ENCODE data around the gene PGBD4. TPM values are rescaled to one million over a fixed set of nuclear protein-coding genes. Genes with fewer than 3 reads are reported as not detected.

The PGBD4 gene
- total RNA-seq, 1 experiment from 2014 or later: 1.1 TPM

DNA sequence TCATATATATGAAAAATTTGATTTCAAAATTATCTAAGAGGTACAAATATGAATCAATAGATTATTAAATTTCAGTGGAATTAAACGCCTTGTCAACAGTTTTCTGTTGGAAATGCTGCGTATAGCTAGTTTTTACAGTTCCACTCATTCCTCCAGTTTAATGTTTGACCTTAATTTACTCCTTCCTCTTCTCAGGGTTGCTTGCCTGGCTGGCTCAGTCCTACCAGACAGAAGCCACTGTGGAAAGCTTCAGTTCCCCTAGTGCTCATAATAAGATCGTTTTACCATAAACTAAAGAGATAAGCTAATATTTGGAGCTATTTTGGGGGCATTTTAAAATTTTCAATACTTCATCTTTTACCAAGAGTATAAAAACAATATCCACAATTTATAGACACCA, 23.0 kb upstream of the PGBD4 start (continued):
- TF ChIP-seq, protein P1, sequence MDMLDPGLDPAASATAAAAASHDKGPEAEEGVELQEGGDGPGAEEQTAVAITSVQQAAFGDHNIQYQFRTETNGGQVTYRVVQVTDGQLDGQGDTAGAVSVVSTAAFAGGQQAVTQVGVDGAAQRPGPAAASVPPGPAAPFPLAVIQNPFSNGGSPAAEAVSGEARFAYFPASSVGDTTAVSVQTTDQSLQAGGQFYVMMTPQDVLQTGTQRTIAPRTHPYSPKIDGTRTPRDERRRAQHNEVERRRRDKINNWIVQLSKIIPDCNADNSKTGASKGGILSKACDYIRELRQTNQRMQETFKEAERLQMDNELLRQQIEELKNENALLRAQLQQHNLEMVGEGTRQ (CRISPR knock-in tag; IDR thresholded peaks at IDR 0.05): no peak

DNA sequence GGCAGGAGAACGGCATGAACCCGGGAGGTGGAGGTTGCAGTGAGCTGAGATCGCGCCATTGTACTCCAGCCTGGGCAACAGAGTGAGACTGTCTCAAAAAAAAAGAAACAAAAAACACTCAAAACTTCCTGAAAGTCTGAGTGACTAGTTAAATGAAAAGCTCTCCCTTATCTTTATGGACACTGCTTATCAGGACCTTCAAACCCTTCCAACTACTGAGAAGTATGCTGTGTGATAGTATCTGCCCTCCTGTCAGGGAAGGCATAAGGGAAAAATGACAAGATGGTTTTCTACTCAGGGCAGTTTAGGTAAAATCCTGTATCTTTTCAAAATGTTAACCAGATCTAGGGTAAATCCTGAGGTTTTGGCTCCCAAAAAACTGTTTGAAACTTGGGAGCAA, 22.0 kb upstream of the PGBD4 start:
- no peak for DNase-seq (ENCODE audit: low spot score)
- H3K9me3 Mint-ChIP-seq: no peaks in the 10 kb centered on the region
- no peak overlapping the region for H3K27ac Mint-ChIP-seq
- H3K4me1 Mint-ChIP-seq: no peaks in the 10 kb centered on the region
- H3K27me3 Mint-ChIP-seq (ENCODE audit: low read depth): no peaks in the 10 kb centered on the region
- no peak for ATAC-seq
- H3K36me3 Mint-ChIP-seq: 0 out of 2 replicates have a peak, but pooled peaks cover 6% of the 10 kb centered on the region
- no peak overlapping the region for H3K4me3 Mint-ChIP-seq
- POLR2A ChIA-PET: no interaction called here
- CTCF ChIA-PET: interaction anchor here (2.0 kb wide), 1 partner anchor 30 kb away, joined by 8 read pairs; no protein-coding TSS in a partner anchor
- TF ChIP-seq ZNF232 (CRISPR knock-in tag; IDR thresholded peaks at IDR 0.05): no peak

DNA sequence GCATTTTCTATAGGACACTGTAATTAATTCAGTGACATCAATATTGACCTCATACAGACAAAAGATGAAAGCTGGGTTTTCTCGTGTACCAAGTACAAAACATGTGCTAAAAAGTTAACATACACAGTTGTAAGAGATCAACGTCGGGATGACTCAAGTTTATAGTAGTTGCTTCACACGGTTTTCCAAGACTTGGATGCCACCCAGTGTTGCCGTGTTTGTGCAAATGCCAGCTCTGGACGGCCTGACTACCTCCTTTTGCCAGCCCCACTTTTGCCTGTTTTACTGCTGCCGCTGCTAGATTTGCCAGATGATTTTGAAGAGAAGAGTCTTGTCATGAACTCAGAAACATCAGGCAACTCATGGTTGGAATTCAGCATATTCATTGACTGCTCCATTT, 17.8 kb upstream of the PGBD4 start:
- TF ChIP-seq ETV6 (CRISPR knock-in tag; IDR thresholded peaks at IDR 0.05) (no peak), RORB (CRISPR knock-in tag; IDR thresholded peaks at IDR 0.05) (no peak), ZNF416 (CRISPR knock-in tag; IDR thresholded peaks at IDR 0.05) (no peak), ZBTB21 (CRISPR knock-in tag; IDR thresholded peaks at IDR 0.05; ENCODE audit: borderline replicate concordance) (no peak), ZNF263 (CRISPR knock-in tag; IDR thresholded peaks at IDR 0.05; ENCODE audit: low read depth) (no peak), CREB1 (CRISPR knock-in tag; IDR thresholded peaks at IDR 0.05) (no peak), ATF2 (CRISPR knock-in tag; IDR thresholded peaks at IDR 0.05; ENCODE audit: borderline replicate concordance, low read depth) (no peak), OVOL2 (CRISPR knock-in tag; IDR thresholded peaks at IDR 0.05; ENCODE audit: borderline replicate concordance) (no peak), CREM (CRISPR knock-in tag; IDR thresholded peaks at IDR 0.05) (no peak), NR2C2 (CRISPR knock-in tag; IDR thresholded peaks at IDR 0.05) (no peak), NFATC4 (CRISPR knock-in tag; IDR thresholded peaks at IDR 0.05) (no peak)
- TF ChIP-seq, protein P2, sequence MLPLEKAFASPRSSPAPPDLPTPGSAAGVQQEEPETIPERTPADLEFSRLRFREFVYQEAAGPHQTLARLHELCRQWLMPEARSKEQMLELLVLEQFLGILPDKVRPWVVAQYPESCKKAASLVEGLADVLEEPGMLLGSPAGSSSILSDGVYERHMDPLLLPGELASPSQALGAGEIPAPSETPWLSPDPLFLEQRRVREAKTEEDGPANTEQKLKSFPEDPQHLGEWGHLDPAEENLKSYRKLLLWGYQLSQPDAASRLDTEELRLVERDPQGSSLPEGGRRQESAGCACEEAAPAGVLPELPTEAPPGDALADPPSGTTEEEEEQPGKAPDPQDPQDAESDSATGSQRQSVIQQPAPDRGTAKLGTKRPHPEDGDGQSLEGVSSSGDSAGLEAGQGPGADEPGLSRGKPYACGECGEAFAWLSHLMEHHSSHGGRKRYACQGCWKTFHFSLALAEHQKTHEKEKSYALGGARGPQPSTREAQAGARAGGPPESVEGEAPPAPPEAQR (CRISPR knock-in tag; IDR thresholded peaks at IDR 0.05): no peak
- TF ChIP-seq, protein P3, sequence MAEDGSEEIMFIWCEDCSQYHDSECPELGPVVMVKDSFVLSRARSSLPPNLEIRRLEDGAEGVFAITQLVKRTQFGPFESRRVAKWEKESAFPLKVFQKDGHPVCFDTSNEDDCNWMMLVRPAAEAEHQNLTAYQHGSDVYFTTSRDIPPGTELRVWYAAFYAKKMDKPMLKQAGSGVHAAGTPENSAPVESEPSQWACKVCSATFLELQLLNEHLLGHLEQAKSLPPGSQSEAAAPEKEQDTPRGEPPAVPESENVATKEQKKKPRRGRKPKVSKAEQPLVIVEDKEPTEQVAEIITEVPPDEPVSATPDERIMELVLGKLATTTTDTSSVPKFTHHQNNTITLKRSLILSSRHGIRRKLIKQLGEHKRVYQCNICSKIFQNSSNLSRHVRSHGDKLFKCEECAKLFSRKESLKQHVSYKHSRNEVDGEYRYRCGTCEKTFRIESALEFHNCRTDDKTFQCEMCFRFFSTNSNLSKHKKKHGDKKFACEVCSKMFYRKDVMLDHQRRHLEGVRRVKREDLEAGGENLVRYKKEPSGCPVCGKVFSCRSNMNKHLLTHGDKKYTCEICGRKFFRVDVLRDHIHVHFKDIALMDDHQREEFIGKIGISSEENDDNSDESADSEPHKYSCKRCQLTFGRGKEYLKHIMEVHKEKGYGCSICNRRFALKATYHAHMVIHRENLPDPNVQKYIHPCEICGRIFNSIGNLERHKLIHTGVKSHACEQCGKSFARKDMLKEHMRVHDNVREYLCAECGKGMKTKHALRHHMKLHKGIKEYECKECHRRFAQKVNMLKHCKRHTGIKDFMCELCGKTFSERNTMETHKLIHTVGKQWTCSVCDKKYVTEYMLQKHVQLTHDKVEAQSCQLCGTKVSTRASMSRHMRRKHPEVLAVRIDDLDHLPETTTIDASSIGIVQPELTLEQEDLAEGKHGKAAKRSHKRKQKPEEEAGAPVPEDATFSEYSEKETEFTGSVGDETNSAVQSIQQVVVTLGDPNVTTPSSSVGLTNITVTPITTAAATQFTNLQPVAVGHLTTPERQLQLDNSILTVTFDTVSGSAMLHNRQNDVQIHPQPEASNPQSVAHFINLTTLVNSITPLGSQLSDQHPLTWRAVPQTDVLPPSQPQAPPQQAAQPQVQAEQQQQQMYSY (CRISPR knock-in tag; IDR thresholded peaks at IDR 0.05): no peak
- DNase-seq (ENCODE audit: low spot score) (no peak), ATAC-seq (no peak)
- H3K4me1 Mint-ChIP-seq: no peaks in the 10 kb centered on the region
- H3K36me3 Mint-ChIP-seq: peaks cover 20% of the 10 kb centered on the region
- H3K9me3 Mint-ChIP-seq: no peaks in the 10 kb centered on the region
- no peaks in the 10 kb centered on the region for H3K27me3 Mint-ChIP-seq (ENCODE audit: low read depth)
- no peak overlapping the region for H3K4me3 Mint-ChIP-seq
- H3K27ac Mint-ChIP-seq: no peak overlapping the region
- CTCF ChIA-PET: no interaction called here
- POLR2A ChIA-PET: no interaction called here

DNA sequence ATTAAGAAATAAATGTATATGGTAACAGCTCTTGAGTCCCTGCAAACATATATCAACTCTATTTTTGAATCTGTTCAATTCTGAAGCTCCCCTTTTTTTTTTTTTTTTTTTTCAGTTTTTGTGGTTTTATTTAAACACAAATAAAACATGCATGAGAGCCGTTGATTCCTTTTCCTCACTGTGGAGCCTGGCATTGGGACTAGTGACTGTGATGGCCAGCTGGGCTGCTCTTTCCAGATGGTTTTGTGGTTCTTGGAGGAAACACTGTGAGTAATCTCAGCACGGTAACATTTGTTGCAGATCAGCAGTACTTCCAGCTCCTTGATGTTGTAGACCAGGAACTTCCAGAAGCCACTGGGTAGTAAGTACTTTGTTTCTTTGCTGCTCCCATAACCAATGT, 16.1 kb upstream of the PGBD4 start:
- no peak for ATAC-seq
- Mint-ChIP-seq H3K27me3 (ENCODE audit: low read depth) (no peaks in the 10 kb centered on the region), H3K9me3 (no peaks in the 10 kb centered on the region), H3K27ac (no peak overlapping the region), H3K4me1 (no peaks in the 10 kb centered on the region), H3K36me3 (peaks cover 25% of the 10 kb centered on the region), H3K4me3 (no peak overlapping the region)
- DNase-seq (ENCODE audit: low spot score): no peak
- POLR2A ChIA-PET: no interaction called here
- TF ChIP-seq NR3C1 (CRISPR knock-in tag; conservative IDR thresholded peaks at IDR 0.05; ENCODE audit: low read depth) (no peak), ZNF396 (CRISPR knock-in tag; IDR thresholded peaks at IDR 0.05; ENCODE audit: borderline replicate concordance) (no peak), FOXP1 (CRISPR knock-in tag; IDR thresholded peaks at IDR 0.05; ENCODE audit: borderline replicate concordance) (no peak)
- CTCF ChIA-PET: interaction anchor here (0.6 kb wide), 2 partner anchors 23 to 211 kb away, joined by 3 to 5 read pairs; no protein-coding TSS in a partner anchor

All from WTC11 (cell line).